Measurements from ENCODE around the gene IYD. TPM values are rescaled to one million over a fixed set of nuclear protein-coding genes. Genes with fewer than 3 reads are reported as not detected.

Gene IYD
- total and polyA plus RNA-seq, 2 donors from 2014 or later: 2.3 to 6.0 TPM

- no peak for TF ChIP-seq CTCF (IDR thresholded peaks at IDR 0.05; ENCODE audit: borderline replicate concordance, extremely low read depth, insufficient read depth)
- FAIRE-seq (no peak), DNase-seq (peak; percentile 61 to 89 (median 65))
- Histone ChIP-seq H3K27me3 (ENCODE audit: control insufficient read depth, insufficient read depth, low read length) (no peaks in the 10 kb centered on the region), H3K9ac (ENCODE audit: low read length in 3 of 3) (no peak overlapping the region), H3K4me3 (ENCODE audit: low read length in 3 of 3) (no peak overlapping the region), H3K4me1 (ENCODE audit: control insufficient read depth in 2 of 3, insufficient read depth in 2 of 3, low read depth in 1 of 3, low read length in 3 of 3) (peaks cover 4 to 6% (median 4%) of the 10 kb centered on the region in 3 donors), H3K27ac (ENCODE audit: low read depth in 2 of 2, low read length in 2 of 2) (peak overlapping the region; percentile 53 to 62), H3K36me3 (ENCODE audit: control insufficient read depth in 2 of 3, insufficient read depth in 3 of 3, low read length in 3 of 3) (no peaks in the 10 kb centered on the region), H3K9me3 (ENCODE audit: control insufficient read depth in 2 of 3, insufficient read depth in 1 of 3, low read length in 3 of 3) (no peaks in the 10 kb centered on the region)
- intact Hi-C loops (cut with DNase I): no loop called here
Measured at GRCh38 chr6:150452428-150453243, 83.8 kb downstream of the IYD start.

GRCh38 chr6:150453357-150453756, 84.5 kb downstream of the IYD start:
- Histone ChIP-seq H3K36me3 (ENCODE audit: control insufficient read depth in 2 of 3, insufficient read depth in 3 of 3, low read length in 3 of 3) (no peaks in the 10 kb centered on the region), H3K27me3 (ENCODE audit: control insufficient read depth, insufficient read depth, low read length) (no peaks in the 10 kb centered on the region), H3K27ac (ENCODE audit: low read depth in 2 of 2, low read length in 2 of 2) (peak overlapping the region; percentile 23 to 53), H3K4me1 (ENCODE audit: control insufficient read depth in 2 of 3, insufficient read depth in 2 of 3, low read depth in 1 of 3, low read length in 3 of 3) (peaks cover 4 to 6% (median 4%) of the 10 kb centered on the region in 3 donors), H3K4me3 (ENCODE audit: low read length in 3 of 3) (no peak overlapping the region), H3K9ac (ENCODE audit: low read length in 3 of 3) (no peak overlapping the region), H3K9me3 (ENCODE audit: control insufficient read depth in 2 of 3, insufficient read depth in 1 of 3, low read length in 3 of 3) (no peaks in the 10 kb centered on the region)
- intact Hi-C loops (cut with DNase I): no loop called here
- no peak for TF ChIP-seq CTCF (IDR thresholded peaks at IDR 0.05; ENCODE audit: borderline replicate concordance, extremely low read depth, insufficient read depth)
- no peak for FAIRE-seq
- no peak for DNase-seq

Other genes with a start within 250 kb of the IYD start
- 15.8 TPM for gene PPP1R14C, start 226.0 kb upstream of the IYD start, total RNA-seq
- 6.5 TPM for gene PPP1R14C, start 226.0 kb upstream of the IYD start, polyA plus RNA-seq (ENCODE audit: insufficient read depth, low read depth, low replicate concordance)
- gene PLEKHG1, start 230.9 kb downstream of the IYD start, total RNA-seq: 58.7 TPM
- 2.8 TPM for gene PLEKHG1, start 230.9 kb downstream of the IYD start, polyA plus RNA-seq (ENCODE audit: insufficient read depth, low read depth, low replicate concordance)